Osteocyte (in vitro differentiated cells): ENCODE data around the gene PDE1C. TPM values are rescaled to one million over a fixed set of nuclear protein-coding genes. Genes with fewer than 3 reads are reported as not detected.

Experiments
- DNase-seq: peaks from one replicate; pipeline ENCODE4 v3.0.0; 2021; ENCODE audit warnings: mixed read lengths; ENCODE audit not compliant: unreplicated experiment; ENCODE audit errors: extremely low spot score
- H3K27ac Mint-ChIP-seq: one replicate; pipeline ENCODE4 v1.8.0; 2021; ENCODE audit warnings: mild to moderate bottlenecking, mixed read lengths; ENCODE audit not compliant: unreplicated experiment
- H3K27me3 Mint-ChIP-seq: one replicate; pipeline ENCODE4 v1.8.0; 2021; ENCODE audit warnings: mixed read lengths; ENCODE audit not compliant: unreplicated experiment
- H3K36me3 Mint-ChIP-seq: one replicate; pipeline ENCODE4 v1.8.0; 2021; ENCODE audit warnings: mixed read lengths; ENCODE audit not compliant: unreplicated experiment
- H3K4me1 Mint-ChIP-seq: one replicate; pipeline ENCODE4 v1.8.0; 2021; ENCODE audit warnings: mixed read lengths; ENCODE audit not compliant: unreplicated experiment
- H3K4me3 Mint-ChIP-seq: one replicate; pipeline ENCODE4 v1.8.0; 2021; ENCODE audit warnings: mild to moderate bottlenecking, moderate library complexity, mixed read lengths; ENCODE audit not compliant: unreplicated experiment
- H3K9me3 Mint-ChIP-seq: one replicate; pipeline ENCODE4 v1.8.0; 2021; ENCODE audit warnings: mixed read lengths; ENCODE audit not compliant: unreplicated experiment
- total RNA-seq: library from RNA; stranded (reverse); gene quantifications from 2 replicates; pipeline ENCODE4 v1.2.1, GENCODE V29; 2021
- TF ChIP-seq, protein P1 (sequence below): fragments of 200-600 bp; sonication (generic); IDR thresholded peaks from 2 replicates; pipeline ENCODE4 v1.5.0; 2021; ENCODE audit warnings: antibody characterized with exemption, mild to moderate bottlenecking, moderate library complexity

Gene PDE1C
- total RNA-seq, 1 donor from 2014 or later: 187 TPM

DNA sequence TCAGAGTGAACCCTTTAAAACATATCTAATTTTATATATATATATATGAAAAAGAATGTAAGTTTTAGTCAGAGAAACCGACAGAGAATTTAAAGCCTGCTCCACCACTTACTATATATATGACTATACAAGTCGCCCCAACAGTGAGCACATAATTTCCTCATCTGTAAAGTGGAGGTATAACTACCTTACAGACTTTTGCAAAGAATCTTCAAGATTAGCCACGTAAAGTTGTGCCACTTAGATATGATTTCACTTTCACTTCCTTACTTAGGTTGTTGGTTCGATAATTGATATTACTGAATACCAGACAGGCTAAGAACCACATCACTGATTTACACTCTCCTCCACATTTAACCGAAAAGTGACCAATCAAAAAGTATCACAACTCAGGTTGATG is 94.7 kb downstream of the PDE1C start:
- H3K27me3 Mint-ChIP-seq: no peaks in the 10 kb centered on the region
- no peak overlapping the region for H3K27ac Mint-ChIP-seq
- peaks cover 18% of the 10 kb centered on the region for H3K9me3 Mint-ChIP-seq
- TF ChIP-seq, protein P1, sequence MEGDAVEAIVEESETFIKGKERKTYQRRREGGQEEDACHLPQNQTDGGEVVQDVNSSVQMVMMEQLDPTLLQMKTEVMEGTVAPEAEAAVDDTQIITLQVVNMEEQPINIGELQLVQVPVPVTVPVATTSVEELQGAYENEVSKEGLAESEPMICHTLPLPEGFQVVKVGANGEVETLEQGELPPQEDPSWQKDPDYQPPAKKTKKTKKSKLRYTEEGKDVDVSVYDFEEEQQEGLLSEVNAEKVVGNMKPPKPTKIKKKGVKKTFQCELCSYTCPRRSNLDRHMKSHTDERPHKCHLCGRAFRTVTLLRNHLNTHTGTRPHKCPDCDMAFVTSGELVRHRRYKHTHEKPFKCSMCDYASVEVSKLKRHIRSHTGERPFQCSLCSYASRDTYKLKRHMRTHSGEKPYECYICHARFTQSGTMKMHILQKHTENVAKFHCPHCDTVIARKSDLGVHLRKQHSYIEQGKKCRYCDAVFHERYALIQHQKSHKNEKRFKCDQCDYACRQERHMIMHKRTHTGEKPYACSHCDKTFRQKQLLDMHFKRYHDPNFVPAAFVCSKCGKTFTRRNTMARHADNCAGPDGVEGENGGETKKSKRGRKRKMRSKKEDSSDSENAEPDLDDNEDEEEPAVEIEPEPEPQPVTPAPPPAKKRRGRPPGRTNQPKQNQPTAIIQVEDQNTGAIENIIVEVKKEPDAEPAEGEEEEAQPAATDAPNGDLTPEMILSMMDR: no peak
- peaks cover 32% of the 10 kb centered on the region for H3K36me3 Mint-ChIP-seq
- H3K4me1 Mint-ChIP-seq: peaks cover 46% of the 10 kb centered on the region
- H3K4me3 Mint-ChIP-seq: no peak overlapping the region
- DNase-seq: no peak

- no peaks in the 10 kb centered on the region for H3K27me3 Mint-ChIP-seq
- peaks cover 47% of the 10 kb centered on the region for H3K4me1 Mint-ChIP-seq
- peaks cover 18% of the 10 kb centered on the region for H3K9me3 Mint-ChIP-seq
- DNase-seq: no peak
- no peak overlapping the region for H3K4me3 Mint-ChIP-seq
- H3K36me3 Mint-ChIP-seq: peaks cover 31% of the 10 kb centered on the region
- peak overlapping the region; percentile 65 for H3K27ac Mint-ChIP-seq
- TF ChIP-seq, protein P1: no peak
Measured at GRCh38 chr7:31974351-31974750, 95.9 kb downstream of the PDE1C start.

GRCh38 chr7:31971049-31971667 is 99.0 kb downstream of the PDE1C start:
- TF ChIP-seq, protein P1: no peak
- DNase-seq: no peak
- Mint-ChIP-seq H3K27me3 (no peaks in the 10 kb centered on the region), H3K27ac (no peak overlapping the region), H3K36me3 (peaks cover 25% of the 10 kb centered on the region), H3K9me3 (no peaks in the 10 kb centered on the region), H3K4me1 (peaks cover 42% of the 10 kb centered on the region), H3K4me3 (no peak overlapping the region)

DNA sequence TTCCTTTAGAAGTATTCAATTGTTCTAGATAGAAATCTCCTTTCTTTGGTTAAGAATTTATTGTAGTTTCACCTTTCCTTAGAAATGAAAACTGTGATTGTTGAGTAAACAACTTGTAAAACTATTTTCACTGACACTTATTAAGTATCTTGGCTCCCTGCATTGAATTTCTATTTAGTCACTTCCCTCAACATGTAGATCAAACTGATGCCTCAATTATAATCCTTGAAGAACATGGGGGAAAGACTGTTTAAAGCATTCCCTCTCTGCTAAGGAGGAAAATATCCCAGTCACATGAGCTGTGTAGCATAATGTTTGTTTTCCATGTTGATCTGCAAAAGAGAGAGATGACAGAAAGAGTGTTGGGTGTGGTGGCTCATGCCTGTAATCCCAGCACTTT is 99.7 kb downstream of the PDE1C start:
- TF ChIP-seq, protein P1: no peak
- Mint-ChIP-seq H3K4me1 (peaks cover 38% of the 10 kb centered on the region), H3K9me3 (no peaks in the 10 kb centered on the region), H3K36me3 (peaks cover 21% of the 10 kb centered on the region), H3K4me3 (no peak overlapping the region), H3K27ac (no peak overlapping the region), H3K27me3 (no peaks in the 10 kb centered on the region)
- no peak for DNase-seq

- Mint-ChIP-seq H3K36me3 (peaks cover 26% of the 10 kb centered on the region), H3K4me1 (peaks cover 27% of the 10 kb centered on the region)
- TF ChIP-seq, protein P1: no peak
Measured at GRCh38 chr7:31963569-31964175, 106.5 kb downstream of the PDE1C start.

More at GRCh38 chr7:31963569-31964175, 106.5 kb downstream of the PDE1C start:
- Mint-ChIP-seq H3K4me3 (no peak overlapping the region), H3K9me3 (peaks cover 7% of the 10 kb centered on the region), H3K27ac (no peak overlapping the region), H3K27me3 (no peaks in the 10 kb centered on the region)
- DNase-seq: no peak
